ENCODE measurements around the gene EPHX1.

EPHX1 gene

GRCh38 chr1:225765982-225766674 lies 43.8 kb upstream of the EPHX1 start:
- TF ChIP-seq, protein P1, sequence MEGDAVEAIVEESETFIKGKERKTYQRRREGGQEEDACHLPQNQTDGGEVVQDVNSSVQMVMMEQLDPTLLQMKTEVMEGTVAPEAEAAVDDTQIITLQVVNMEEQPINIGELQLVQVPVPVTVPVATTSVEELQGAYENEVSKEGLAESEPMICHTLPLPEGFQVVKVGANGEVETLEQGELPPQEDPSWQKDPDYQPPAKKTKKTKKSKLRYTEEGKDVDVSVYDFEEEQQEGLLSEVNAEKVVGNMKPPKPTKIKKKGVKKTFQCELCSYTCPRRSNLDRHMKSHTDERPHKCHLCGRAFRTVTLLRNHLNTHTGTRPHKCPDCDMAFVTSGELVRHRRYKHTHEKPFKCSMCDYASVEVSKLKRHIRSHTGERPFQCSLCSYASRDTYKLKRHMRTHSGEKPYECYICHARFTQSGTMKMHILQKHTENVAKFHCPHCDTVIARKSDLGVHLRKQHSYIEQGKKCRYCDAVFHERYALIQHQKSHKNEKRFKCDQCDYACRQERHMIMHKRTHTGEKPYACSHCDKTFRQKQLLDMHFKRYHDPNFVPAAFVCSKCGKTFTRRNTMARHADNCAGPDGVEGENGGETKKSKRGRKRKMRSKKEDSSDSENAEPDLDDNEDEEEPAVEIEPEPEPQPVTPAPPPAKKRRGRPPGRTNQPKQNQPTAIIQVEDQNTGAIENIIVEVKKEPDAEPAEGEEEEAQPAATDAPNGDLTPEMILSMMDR (conservative IDR thresholded peaks at IDR 0.05; ENCODE audit: control insufficient read depth, insufficient read depth, low read depth, low read length), result no peak
- no peak overlapping the region for H3K4me3 ChIP-seq (ENCODE audit: control insufficient read depth, low read depth, low read length)
- no peak for DNase-seq (ENCODE audit: low read depth)

DNA sequence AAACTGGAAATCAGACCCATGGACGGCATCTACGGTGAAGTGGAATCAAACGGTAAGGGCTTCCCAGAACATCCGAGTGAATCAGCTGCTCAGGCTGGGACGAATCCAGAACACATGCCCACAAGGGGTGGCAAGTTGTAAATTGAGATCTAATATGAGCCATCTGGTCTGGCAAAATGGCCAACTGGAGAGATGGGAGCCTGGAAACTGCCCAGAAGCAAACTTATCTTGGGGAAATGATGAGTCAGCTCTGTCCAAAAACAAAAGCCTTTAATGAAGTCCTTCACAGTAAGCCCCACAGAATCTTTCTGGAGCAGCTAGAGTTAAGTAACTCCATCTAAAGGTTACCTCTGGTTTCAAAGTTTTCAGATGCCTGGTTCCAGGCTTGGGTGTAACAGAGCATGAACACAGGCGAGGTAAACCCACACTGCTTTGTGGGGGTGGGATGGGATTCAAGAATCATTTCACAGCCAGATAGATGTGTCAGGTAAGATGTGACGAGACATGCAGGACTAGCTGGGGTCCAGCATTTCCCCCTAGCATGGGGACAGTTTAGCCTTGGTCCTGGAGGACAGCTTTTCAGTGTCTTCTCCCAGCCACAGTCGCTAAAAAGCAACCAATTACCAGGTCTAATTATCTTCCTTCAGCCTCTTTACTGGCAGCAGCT lies 42.8 kb upstream of the EPHX1 start:
- H3K4me3 ChIP-seq (ENCODE audit: control insufficient read depth, low read depth, low read length), result no peak overlapping the region
- TF ChIP-seq, protein P1 (conservative IDR thresholded peaks at IDR 0.05; ENCODE audit: control insufficient read depth, insufficient read depth, low read depth, low read length), result no peak
- DNase-seq (ENCODE audit: low read depth), result peak; percentile 97

- TF ChIP-seq, protein P1 (conservative IDR thresholded peaks at IDR 0.05; ENCODE audit: control insufficient read depth, insufficient read depth, low read depth, low read length), result no peak
- H3K4me3 ChIP-seq (ENCODE audit: control insufficient read depth, low read depth, low read length), result no peak overlapping the region
- DNase-seq (ENCODE audit: low read depth), result peak; percentile 81
Observed at GRCh38 chr1:225767634-225768540, 42.0 kb upstream of the EPHX1 start.

GRCh38 chr1:225768662-225769426 lies 41.1 kb upstream of the EPHX1 start:
- TF ChIP-seq, protein P1 (conservative IDR thresholded peaks at IDR 0.05; ENCODE audit: control insufficient read depth, insufficient read depth, low read depth, low read length), result no peak
- DNase-seq (ENCODE audit: low read depth), result no peak

DNA sequence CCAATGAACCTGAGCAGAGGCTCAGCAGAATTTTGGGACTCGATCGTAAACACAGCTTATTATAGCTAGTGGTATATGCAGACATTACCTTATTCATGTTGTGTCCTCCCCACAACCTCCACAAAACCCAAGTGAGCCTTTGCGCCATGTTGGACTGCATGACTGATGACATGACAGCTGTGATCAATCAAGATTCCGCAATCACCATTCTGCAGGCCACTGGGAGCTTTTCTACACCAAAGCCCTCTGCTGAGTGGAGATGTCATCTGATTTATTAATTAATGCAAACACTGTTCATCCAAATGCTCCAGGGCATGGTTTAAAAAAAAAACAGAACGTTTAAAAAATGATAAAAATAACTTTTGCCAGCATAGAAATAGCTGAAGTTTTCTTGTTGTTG lies 40.2 kb upstream of the EPHX1 start:
- no peak overlapping the region for H3K4me3 ChIP-seq (ENCODE audit: control insufficient read depth, low read depth, low read length)
- peak; percentile 33 for DNase-seq (ENCODE audit: low read depth)
- TF ChIP-seq, protein P1 (conservative IDR thresholded peaks at IDR 0.05; ENCODE audit: control insufficient read depth, insufficient read depth, low read depth, low read length), result no peak

More at GRCh38 chr1:225768662-225769426, 41.1 kb upstream of the EPHX1 start:
- no peak overlapping the region for H3K4me3 ChIP-seq (ENCODE audit: control insufficient read depth, low read depth, low read length)

Data from fibroblast of mammary gland (primary cell).